Hematopoietic multipotent progenitor cell treated with erythropoietin and hydrocortisone succinate and interleukin-3 and kit ligand, for 15 days (in vitro differentiated cells): ENCODE data around the gene GPC6.

Source experiments
- DNase-seq: peaks from one replicate; pipeline ENCODE4 v3.0.0-alpha.2; 2015; ENCODE audit warnings: low spot score

Gene GPC6

DNA sequence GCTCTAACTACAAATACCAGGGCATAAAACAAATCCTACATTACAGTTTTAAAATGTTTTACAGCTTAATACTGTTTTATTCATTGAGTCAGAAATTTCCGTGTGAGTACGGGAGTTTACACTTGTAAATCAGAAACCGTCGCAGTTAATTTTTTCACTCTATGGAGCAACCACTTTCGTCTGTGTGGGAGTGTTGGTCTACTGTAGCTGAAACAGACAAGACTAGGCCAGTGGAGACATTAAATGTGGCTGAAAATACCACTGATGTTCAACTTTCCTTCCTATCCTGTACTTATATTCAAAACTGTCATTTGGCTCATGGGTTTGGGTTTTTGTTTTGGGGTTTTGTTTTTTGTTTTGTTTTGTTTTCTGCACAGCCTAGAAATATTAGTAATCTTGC lies 984.2 kb downstream of the GPC6 start:
- DNase-seq, result no peak

DNA sequence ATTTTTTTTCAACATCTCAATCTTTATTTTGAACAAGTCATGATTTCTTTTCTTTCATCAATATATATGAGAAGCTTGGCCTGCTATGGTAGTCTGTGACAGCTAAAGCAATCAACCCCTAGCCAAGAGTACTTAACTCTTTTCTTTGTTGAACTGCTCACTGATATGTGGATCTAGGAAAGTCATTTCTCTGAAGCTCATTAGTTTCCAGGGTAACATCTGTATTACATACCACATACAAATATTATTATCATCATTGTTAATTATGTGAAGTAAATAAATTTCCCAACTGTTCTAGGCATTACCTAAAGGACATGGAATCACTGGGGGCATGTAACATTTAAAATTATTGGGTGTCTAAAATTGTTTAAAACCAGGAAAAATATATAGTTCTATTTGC lies 985.6 kb downstream of the GPC6 start:
- DNase-seq, result no peak

DNA sequence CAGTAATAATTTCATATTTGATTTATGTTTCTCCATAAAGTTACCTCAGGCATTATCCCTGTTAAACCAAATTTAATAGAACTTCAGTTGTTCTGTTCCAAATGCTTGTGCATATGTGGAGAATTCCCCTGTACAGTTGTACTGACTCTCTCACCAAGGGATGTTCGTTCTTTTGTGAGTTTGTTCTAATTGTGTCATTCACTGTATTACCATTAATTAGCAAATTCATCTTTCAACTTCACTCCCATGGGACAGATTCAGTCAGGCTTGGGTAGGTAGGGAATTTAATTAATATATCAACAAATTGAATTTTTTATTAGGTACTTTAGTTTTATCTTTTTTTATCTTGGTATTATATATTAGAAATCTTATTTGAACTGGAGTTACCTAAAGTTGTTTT lies 987.5 kb downstream of the GPC6 start:
- DNase-seq, result no peak

DNA sequence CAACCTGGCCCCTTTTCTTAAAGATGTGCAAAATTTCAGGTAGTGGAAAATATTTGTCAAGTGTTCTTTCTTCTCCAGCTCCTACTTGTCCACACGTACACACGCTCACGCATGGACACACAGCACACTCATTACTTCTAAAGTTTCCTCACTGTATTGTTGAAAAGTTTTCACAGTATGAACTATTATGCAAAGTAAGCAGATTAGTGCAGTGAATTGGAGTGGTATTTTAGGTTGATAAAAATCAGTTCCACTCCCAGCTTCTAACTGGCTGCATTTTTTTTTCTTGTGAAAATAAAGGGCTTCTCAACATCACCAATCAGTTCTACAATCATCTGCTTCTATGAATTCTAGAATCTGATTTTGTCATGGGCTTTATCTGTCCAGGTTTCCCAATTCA lies 988.4 kb downstream of the GPC6 start:
- DNase-seq, result no peak

DNA sequence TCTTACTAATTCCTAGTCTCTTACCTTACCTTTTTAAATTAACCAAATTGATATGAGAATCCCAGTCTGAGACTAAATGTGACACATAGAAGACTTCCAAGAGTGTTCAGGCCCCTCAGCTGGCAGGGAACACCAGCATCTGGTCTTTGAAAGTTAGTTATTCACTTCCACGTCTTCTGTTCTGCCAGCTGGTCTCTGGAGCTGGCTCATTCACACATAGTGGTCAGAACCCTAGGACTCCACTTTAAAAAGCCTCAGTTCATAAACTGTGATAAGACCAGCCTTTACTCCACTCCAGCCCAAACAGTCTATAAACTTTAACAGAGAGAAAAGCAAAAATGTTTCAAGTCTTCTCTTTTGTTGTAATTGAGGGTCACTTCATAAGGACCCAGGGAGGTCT lies 989.9 kb downstream of the GPC6 start:
- DNase-seq, result no peak

DNA sequence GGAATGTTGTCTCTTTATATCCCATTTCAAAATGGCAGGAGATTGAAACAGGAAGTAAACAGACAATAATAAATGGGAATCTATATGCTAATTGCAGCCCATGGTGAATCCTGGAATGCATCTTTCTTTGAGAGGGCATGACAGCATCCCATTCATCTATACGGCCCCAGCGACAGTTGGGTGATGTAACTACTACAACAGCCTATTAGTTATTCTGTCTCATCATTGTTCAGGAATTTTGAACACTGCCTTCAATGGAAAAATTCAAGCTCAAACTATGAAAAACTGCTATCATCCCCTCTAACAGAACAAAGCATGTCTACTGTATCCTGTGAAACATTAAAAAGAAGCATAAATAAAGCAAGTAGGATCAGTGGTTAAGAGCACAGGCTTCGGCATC lies 990.8 kb downstream of the GPC6 start:
- DNase-seq, result no peak

DNA sequence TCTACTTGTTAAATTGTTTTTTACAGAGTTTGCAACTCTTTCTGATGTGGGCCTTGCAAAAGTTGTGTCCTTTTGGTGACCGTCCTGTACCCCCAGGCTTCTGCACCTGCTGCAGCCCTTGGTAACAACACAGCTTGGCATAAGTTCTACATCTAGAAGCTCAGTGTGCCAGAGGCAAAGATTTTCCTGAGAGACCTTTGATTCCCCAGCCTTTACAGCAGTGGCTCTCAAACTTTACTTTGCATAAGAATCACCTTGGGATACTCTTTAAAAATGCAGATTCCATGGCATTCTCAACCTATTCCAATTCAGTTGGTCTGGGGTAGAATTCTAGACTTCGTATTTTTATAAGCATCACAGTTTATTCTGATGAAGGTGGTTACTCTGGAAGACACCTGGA lies 991.9 kb downstream of the GPC6 start:
- DNase-seq, result no peak

DNA sequence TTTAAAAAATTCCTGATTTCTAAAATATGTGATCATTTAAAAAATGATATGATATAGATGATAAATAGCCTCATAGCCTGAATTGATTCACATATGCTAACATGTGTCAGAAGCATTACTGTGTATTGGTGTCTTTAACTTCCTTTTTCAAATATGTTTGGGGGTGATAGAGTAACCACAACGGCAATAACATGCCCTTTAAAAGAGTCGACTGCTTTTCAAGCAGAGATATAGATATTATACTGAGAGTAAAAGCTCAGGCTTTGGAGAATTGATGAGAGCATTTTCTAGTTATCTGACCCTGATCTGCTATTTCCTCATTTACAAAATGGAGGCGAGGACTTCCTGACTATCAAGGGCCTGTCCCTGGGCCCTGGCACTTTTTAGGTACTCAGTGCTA lies 992.3 kb downstream of the GPC6 start:
- DNase-seq, result no peak

DNA sequence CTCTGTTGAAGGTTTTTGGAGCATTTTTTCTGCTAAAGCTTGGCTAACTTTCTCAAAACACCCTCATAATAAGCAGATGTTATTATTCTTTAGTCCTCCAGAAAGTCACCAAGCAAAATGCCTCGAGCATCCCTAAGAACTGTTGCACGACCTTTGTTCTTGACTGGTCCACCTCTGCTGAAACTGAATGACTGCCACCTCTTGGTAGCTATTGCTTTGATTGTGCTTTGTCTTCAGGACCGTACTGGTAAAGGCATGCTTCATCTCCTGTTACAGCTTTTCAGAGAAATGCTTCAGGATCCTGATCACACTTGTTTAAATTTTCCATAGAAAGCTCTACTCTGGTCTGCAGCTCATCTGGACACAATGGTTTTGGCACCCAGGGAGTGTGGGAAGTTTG lies 998.1 kb downstream of the GPC6 start:
- no peak for DNase-seq

DNA sequence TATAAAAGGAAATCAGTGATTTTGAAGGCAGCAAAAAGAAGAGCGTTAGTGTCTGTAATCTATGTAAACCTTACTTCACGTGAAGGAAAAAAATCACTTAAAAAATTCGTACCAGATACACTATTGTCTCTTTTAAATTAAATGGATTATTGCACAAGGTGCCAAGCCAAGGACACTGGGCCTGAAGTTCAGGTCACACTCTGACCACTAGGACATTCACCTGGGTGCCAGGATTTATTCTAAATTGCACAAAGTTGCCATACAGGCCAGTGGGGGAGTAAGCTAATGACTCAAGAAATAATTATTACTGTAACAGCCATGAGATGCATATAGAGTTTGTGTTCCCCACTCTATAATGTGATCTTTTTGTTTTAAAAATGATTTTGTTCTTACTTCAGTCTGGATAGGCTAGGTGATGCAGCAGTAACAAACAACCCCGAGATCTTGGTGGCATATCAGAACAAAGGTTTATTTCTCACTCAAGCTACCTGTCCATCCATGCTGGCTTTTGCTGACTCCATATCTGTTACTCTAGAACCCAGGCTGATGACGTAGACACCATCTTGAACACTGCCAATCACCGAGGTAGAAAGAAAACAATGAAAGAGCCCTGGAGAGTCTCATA lies 1000.8 kb downstream of the GPC6 start:
- no peak for DNase-seq

DNA sequence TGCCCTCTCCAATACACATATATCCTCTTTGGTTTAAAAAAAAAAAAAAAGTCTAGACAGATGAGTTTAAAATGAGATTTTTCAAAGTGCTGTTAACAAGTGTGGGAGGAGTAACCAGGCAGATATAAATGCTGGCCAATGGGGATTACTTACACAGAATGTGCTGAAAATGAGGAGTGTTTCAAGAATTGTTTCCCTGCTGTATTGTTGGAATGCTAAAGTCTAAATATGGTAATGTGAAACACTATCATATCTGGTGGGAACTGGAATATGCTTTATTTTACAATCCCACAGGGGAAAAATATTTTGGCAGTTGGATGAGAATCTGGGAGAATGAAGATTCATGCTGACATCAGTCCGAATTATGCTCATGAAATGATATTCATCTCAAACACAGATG lies 1002.2 kb downstream of the GPC6 start:
- no peak for DNase-seq

DNA sequence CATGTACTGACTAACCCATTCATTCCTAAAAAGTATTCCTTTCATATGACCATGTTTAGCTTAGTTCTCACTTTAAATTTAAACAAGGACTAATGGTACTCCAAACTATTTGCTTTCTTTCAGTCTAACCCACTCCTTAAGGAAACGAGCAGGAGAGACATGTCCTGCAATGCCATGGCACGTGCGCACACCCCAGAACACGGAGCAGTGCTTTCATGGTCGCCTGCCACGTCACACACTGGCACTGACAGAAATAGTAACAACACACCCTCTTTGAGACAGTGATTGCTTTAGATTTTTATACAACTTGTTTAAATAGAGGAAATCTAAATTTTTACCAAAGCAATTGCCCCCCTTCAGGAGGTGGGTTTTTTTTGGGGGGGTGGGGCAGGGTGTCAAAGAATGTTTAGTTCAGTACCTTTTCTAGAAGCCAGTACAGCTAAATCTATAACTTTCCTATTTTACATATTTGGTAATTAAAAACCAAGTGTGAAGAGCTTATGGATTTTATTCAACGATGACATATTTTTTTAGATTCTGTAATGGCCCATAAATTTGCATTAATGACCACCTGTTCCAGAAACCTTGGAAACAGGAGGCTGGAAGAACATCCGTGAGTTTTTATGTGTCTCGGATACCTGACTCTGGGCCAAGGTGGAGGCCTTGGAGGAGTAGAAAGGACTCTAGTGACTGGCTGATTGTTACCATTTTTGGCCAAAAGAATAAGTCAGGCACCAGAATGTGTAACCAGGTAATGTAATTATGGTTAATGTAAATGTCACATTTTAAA lies 1005.7 kb downstream of the GPC6 start:
- no peak for DNase-seq

DNA sequence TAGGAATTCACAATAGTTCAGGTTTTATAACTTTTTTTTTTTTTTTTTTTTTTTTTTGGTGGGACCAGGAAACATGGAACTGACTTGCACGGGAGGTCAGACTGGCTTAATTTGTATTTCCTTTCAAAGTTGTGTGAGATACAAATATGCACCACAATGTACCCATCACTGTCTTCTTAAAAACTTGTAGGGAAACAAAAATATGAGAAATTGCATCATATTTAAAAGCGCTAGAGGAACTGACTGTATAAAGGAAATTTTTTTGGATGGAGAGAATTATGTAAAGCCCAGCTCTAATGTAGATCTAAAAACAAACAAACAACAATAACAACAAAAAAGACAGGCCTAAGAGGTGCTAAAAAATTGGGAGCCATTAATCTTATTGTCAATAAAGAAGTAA lies 1006.3 kb downstream of the GPC6 start:
- no peak for DNase-seq

DNA sequence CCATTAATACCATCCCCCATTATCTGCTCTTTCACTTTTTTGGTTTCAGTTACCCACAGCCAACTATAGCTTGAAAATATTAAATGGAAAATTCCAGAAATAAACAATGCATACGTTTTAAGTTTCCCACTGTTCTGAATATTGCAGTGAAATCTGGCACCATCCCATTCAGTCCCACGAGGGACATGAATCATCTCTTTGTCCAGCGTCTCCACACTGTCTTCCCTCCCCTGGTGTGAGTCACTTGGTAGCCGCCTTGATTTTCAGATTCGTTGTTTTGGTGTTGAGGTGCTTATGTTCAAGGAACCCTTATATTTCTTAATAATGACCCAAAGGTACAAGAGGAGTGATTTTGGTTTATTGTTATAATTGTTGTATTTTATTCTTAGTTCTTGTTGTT lies 1006.8 kb downstream of the GPC6 start:
- no peak for DNase-seq

DNA sequence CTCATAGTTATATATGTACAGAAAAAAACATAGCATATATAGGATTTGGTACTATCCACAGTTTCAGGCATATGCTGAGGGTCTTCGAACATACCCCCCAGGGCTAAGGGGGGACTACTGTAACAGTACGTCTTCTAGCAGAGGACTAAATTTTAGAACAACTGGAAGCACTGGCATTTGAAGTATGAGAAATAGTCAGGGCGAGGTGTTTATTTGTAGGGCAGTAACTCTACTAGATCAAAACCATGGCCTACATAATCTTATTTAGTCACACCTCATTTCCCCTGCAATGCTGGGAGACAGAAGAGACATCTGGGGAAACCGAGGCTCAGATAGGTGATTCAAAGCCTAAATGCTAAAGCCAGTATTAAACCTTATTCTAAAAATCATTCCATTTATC lies 1007.2 kb downstream of the GPC6 start:
- DNase-seq, result no peak

DNA sequence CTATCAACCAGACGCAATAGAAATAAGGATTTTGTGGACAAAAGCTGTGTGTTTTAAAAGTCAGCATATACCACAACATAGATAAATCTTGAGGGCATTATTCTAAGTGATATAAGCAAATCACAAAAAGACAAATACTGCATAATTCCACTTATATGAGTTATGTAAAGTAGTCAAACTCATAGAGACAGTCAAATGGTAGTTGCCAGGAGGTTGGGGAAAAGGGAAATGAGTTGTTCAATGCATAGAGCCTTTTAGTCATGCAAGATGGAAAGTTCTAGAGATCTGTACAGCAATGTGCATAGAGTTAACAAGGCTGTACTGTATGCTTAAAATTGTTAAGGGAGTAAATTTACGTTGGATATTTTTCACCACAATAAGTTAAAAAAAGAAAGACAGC lies 1008.1 kb downstream of the GPC6 start:
- no peak for DNase-seq

DNA sequence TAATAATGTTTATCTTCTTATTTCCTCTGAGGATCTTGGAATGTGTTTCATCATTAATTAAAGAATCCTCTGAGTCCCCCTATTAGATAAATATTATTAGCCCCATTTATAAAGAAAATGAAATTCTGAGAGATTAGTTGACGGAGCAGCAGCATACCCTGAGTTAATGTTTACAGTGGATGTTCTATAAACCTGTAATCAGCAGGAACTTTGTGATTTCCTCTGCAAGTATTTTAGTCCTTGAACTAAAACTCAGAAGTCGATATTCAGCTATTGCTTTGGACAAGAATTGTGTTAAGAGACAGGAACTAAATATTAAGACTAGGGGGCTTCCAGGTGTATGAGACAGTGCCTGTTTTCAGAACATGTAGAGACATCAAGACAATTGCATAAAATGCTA lies 1009.5 kb downstream of the GPC6 start:
- no peak for DNase-seq

DNA sequence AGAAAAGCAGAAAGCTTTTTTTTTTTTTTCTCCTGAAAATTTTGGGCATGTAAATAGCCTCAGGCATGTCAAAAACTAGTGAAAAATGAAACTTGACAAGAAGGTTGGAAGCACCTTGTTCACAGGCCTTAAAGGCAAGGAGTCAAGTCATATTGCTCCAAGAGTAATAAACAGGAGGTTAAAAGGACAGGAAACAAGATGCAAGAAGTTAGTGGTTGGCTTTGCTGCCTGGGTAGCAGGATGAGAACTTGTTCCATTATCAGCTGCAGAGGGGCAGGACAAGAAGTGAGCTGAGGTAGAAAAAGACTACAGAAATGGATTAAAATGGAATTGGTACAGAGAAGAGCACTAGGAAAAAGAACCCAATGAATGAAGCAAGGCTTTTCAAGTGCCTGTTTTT lies 1010.3 kb downstream of the GPC6 start:
- no peak for DNase-seq

DNA sequence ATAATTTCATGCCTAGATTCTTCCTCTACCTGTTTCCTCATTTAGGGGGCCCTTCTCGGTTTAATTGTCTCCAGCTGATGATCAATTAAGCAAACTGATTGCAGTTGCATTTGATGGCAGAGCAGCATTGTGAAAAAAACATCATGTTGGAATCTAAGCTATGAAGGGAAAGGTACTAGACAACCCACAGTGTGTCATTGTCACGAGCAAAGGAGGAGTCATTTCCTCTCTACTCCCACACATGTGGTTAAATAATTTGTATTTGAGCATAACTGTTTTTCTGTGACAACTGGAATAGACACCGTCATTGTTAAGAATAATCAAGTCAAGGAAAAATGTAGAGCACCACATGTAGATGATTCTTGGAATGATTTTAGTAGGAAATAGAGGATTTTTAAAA lies 1012.5 kb downstream of the GPC6 start:
- no peak for DNase-seq

DNA sequence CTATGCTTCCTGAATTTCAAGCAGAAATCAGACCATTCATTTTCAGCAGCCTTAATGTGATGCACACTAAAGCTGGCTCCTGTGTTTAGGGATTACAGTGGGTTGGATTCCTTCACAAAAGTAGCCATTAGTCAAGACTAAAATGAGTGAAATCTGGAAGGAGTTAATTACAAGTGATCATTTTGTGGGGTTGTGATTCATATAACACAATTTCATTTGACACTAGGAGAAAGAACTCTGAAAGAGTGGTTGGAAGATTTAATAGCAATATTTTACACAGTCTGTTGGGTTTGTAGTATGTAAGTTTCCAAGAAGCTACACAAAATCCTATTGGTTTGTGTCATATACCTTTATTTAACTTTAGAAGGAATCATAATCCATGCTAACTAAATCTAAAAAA lies 1015.9 kb downstream of the GPC6 start:
- DNase-seq, result no peak

DNA sequence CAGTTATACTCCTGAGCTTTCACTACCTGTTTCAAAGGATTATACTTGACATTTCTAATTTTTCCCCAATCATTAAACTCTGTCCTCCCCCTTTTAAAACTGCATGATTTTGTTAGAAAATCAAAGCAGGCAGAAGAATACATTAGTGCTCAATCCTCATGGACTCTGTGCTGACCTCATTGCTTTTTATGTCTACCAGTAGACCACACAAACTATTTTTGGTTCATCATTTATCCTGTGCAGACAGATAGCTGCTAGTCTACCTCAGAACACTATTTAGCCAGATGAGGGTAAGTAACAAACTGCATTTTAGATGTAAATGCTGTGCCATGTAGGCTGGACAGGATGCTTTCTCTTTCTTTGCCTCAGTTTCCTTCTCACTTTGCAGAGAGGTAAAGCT lies 1016.9 kb downstream of the GPC6 start:
- no peak for DNase-seq

DNA sequence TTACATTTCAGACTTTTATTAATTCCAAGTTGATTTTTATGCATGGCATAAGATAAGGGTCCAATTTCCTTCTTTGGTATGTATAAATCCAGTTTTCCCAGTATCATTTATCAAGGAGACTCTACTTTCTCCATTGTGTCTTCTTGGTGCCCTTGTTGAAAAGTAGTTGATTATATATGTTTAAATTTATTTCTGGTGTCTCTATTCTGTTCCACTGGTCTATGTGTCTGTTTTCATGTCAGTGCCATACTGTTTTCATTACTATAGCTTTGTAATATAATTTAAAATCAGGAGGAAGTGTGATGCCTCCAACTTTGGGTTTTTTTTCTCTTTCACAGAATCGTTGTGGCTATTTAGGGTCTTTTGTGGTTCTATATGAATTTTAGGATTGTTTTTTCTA lies 1019.9 kb downstream of the GPC6 start:
- DNase-seq, result no peak

DNA sequence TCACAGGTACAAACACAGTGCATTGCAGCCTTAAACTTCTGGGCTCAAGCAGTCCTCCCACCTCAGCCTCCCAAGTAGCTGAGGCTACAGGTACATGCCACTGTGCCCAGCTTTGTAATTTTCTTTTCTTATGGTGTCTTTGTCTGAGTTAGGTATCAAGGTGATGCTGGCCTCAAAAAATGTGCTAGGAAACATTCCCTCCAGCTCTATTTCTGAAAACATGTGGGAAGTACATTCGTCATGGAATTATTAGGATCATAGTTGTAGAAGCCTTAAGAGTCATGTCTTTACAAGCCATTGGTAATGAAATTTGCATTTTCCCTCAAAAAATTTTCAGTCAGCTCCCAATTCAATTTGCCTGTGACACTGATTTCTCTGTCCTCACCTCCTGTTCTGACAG lies 1021.3 kb downstream of the GPC6 start:
- DNase-seq, result no peak
